ENCODE data around the gene ASCC1.
"Not testable (repeated sequence)": the region's sequence is repeated elsewhere in the genome, so short reads cannot be mapped to it uniquely, and the experiment has no call there.

Gene ASCC1

DNA sequence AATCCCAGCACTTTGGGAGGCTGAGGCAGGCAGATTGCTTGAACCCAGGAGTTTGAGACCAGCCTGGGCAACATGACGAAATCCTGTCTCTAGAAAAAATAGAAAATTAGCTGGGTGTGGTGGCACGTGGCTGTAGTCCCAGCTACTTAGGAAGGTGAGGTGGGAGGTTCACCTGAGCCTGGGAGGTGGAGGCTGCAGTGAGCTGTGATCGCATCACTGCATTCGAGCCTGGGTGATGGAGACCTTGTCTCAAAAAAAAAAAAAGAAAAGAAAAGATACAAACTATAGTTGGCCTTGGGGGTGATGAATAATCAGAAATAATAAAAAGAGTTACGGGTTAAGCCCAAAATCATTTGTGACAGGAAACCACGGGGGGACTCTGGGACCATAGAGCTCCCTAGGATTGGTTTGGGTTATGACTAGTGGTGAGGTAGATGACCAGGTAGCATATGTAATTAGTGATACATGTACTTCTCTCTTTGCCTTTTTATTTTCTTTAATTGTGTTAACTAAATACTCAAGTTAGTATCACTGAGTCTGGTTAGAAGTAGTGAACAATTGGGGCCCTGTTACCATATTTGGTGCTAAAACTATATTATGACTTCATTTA is 10.4 kb upstream of the ASCC1 start:
- peaks cover 35% of the 10 kb centered on the region for H3K36me3 Mint-ChIP-seq (ENCODE audit: insufficient read depth)
- H3K27me3 Mint-ChIP-seq, result no peaks in the 10 kb centered on the region
- H3K4me1 Mint-ChIP-seq, result peaks cover 44% of the 10 kb centered on the region
- no peaks in the 10 kb centered on the region for H3K9me3 Mint-ChIP-seq
- H3K27ac Mint-ChIP-seq (ENCODE audit: low read depth), result no peak overlapping the region
- no peak overlapping the region for H3K4me3 Mint-ChIP-seq
- no peak for ATAC-seq (replicated peaks; ENCODE audit: extremely low read depth, poor library complexity, severe bottlenecking)
- no peak for DNase-seq (ENCODE audit: low spot score in 2 of 2)

DNA sequence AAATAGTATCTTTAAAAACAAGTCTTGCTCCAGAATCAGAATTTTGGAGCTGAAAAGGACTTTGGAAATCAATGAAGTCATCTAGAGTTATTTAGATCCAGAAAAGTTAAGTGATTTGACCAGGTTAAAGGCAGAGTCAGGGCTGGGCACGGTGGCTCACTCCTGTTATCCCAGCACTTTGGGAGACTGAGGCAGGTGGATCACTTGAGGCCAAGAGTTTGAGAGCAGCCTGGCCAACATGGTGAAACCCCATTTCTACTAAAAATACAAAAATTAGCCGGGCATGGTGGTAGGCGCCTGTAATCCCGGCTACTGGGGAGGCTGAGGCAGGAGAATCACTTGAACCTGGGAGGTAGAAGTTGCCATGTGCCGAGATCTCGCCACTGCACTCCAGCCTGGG is 8.1 kb upstream of the ASCC1 start:
- DNase-seq (ENCODE audit: low spot score in 2 of 2); H3K4me3 Mint-ChIP-seq; ATAC-seq (replicated peaks; ENCODE audit: extremely low read depth, poor library complexity, severe bottlenecking); H3K9me3 Mint-ChIP-seq; H3K27ac Mint-ChIP-seq (ENCODE audit: low read depth); H3K27me3 Mint-ChIP-seq: not testable (repeated sequence)
- H3K4me1 Mint-ChIP-seq, result peaks cover 37% of the 10 kb centered on the region
- peaks cover 40% of the 10 kb centered on the region for H3K36me3 Mint-ChIP-seq (ENCODE audit: insufficient read depth)

DNA sequence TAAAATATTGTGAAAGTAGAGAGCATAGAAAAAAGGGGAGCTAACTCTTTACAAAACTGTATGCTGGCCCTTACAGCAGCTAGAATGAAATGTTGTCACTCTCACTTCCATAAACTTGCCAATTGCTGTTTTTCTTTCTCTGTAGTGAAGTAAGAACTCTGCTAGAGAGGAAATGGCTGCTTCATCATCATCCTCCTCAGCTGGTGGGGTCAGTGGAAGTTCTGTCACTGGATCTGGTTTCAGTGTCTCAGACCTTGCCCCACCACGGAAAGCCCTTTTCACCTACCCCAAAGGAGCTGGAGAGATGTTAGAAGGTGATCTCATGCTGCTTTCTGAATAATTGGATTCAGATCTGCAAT is 7.6 kb upstream of the ASCC1 start:
- DNase-seq (ENCODE audit: low spot score in 2 of 2), result no peak
- Mint-ChIP-seq H3K4me1 (peaks cover 37% of the 10 kb centered on the region), H3K27ac (ENCODE audit: low read depth) (peak overlapping the region; percentile 49)

DNA sequence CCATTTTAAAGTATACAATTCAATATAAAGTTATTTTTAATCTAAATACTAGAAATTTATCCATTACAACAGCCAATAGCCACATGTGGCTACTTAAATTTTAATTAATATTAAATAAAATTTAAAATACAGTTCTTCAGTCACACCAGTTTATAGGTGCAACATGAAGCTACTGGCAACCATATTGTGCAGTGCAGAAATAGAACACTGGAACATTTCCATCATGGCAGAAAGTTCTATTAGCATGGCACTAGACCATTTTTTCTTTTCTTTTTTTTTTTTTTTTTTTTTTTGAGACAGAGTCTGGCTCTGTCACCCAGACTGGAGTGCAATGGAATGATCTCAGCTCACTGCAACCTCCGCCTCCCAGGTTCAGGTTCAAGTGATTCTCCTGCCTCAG is 5.2 kb upstream of the ASCC1 start:
- no peak for ATAC-seq (replicated peaks; ENCODE audit: extremely low read depth, poor library complexity, severe bottlenecking)
- H3K27me3 Mint-ChIP-seq, result no peaks in the 10 kb centered on the region
- H3K27ac Mint-ChIP-seq (ENCODE audit: low read depth), result no peak overlapping the region
- H3K4me3 Mint-ChIP-seq, result no peak overlapping the region
- no peak for DNase-seq (ENCODE audit: low spot score in 2 of 2)
- peaks cover 47% of the 10 kb centered on the region for H3K36me3 Mint-ChIP-seq (ENCODE audit: insufficient read depth)
- H3K9me3 Mint-ChIP-seq, result no peaks in the 10 kb centered on the region
- H3K4me1 Mint-ChIP-seq, result peaks cover 32% of the 10 kb centered on the region

More for the DNA sequence above, 7.6 kb upstream of the ASCC1 start:
- H3K27me3 Mint-ChIP-seq, result no peaks in the 10 kb centered on the region
- no peaks in the 10 kb centered on the region for H3K9me3 Mint-ChIP-seq
- H3K4me3 Mint-ChIP-seq, result no peak overlapping the region
- no peak for ATAC-seq (replicated peaks; ENCODE audit: extremely low read depth, poor library complexity, severe bottlenecking)
- peaks cover 45% of the 10 kb centered on the region for H3K36me3 Mint-ChIP-seq (ENCODE audit: insufficient read depth)

DNA sequence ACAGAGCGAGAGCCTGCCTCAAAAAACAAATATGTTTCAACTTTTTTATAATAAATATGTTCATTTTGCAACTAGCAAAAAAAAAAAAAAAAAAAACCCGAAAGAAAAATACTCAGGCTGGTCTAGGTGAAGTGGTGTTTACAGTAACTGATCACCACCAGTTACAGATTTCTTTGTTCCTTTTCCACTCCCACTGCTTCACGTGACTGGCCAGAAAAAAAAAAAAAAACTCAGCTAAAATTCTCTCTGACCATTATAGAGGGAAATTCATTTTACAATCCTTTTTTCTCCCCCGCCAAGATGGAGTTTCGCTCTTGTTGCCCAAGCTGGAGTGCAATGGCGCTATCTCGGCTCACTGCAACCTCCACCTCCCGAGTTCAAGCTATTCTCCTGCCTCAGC is 4.6 kb upstream of the ASCC1 start:
- no peak for ATAC-seq (replicated peaks; ENCODE audit: extremely low read depth, poor library complexity, severe bottlenecking)
- H3K27me3 Mint-ChIP-seq, result no peaks in the 10 kb centered on the region
- H3K9me3 Mint-ChIP-seq, result no peaks in the 10 kb centered on the region
- peaks cover 30% of the 10 kb centered on the region for H3K4me1 Mint-ChIP-seq
- DNase-seq (ENCODE audit: low spot score in 2 of 2), result no peak
- no peak overlapping the region for H3K27ac Mint-ChIP-seq (ENCODE audit: low read depth)
- peaks cover 51% of the 10 kb centered on the region for H3K36me3 Mint-ChIP-seq (ENCODE audit: insufficient read depth)
- H3K4me3 Mint-ChIP-seq, result no peak overlapping the region

DNA sequence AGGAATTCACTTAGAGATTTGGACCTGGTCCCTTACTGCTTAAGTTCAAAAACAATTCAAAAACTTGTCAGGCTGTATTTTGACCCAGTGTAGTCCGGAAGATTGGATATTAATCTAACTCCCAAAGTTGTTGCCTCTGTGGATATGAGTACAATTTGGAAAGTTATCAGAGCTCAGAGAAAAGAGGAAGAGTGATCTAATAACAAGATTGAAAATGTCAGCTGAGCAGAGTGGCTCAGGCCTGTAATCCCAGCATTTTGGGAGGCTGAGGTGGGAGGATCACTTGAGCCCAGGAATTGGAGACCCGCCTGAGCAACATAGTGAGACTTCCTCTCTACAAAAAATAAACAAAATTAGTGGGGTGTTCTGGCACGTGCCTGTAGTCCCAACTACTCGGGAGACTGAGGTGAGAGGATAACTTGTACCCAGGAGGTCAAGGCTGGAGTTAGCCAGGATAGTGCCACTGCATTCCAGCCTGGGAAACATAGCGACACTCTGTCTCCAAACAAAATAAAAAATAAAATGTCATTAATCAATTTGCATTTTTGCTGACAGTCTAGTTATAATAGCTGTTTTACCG is 3.2 kb upstream of the ASCC1 start:
- Mint-ChIP-seq H3K27ac (ENCODE audit: low read depth) (peak overlapping the region; percentile 88), H3K4me1 (peaks cover 30% of the 10 kb centered on the region), H3K36me3 (ENCODE audit: insufficient read depth) (peaks cover 47% of the 10 kb centered on the region), H3K4me3 (peak overlapping the region; percentile 59), H3K27me3 (no peaks in the 10 kb centered on the region), H3K9me3 (no peaks in the 10 kb centered on the region)
- ATAC-seq (replicated peaks; ENCODE audit: extremely low read depth, poor library complexity, severe bottlenecking) (no peak), DNase-seq (ENCODE audit: low spot score in 2 of 2) (no peak)

DNA sequence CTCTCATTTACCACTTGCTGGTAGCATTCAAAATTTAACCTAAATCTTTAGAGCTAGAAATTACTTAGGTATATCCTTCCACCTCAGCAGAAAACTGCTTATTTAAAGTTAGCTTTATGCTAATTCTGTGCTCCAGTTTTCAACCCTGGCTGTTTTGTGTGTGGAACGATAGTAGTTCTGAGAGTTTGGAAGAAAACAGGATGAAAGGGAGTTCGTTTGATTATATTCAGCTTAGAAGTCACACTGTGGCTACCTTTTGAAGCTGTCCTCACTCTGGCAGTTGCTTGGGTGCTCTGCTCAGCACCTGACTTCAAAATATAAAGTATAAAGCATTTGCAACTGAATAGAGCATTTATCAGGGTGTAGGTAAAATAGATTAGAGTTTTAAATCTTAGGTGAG is 2.6 kb upstream of the ASCC1 start:
- Mint-ChIP-seq H3K4me3 (peak overlapping the region; percentile 59), H3K27ac (ENCODE audit: low read depth) (peak overlapping the region; percentile 88), H3K4me1 (peaks cover 30% of the 10 kb centered on the region), H3K9me3 (no peaks in the 10 kb centered on the region), H3K36me3 (ENCODE audit: insufficient read depth) (peaks cover 42% of the 10 kb centered on the region), H3K27me3 (no peaks in the 10 kb centered on the region)
- DNase-seq (ENCODE audit: low spot score in 2 of 2) (no peak), ATAC-seq (replicated peaks; ENCODE audit: extremely low read depth, poor library complexity, severe bottlenecking) (no peak)

DNA sequence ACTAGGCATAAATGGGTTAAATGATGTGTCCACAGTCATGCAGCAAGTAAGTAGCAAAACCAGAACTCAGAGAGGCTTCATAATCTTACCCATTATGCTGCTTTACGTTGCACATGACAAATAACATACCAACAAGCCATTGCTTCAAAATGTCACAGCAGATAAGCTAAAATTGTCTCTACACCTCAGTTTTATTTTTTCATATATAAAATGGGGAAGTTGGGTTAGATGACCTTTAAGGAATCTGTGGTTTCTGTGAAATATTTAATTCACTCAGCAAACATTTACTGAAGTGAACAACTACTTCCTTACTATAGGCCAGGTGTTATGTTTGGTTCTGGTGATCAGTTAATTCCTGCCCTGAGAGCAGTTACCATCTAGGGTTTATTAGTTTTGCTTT is 2.2 kb upstream of the ASCC1 start:
- DNase-seq (ENCODE audit: low spot score in 2 of 2), result no peak
- Mint-ChIP-seq H3K4me1 (peaks cover 27% of the 10 kb centered on the region), H3K27me3 (no peaks in the 10 kb centered on the region), H3K27ac (ENCODE audit: low read depth) (peak overlapping the region; percentile 88), H3K36me3 (ENCODE audit: insufficient read depth) (peaks cover 38% of the 10 kb centered on the region), H3K4me3 (peak overlapping the region; percentile 59), H3K9me3 (no peaks in the 10 kb centered on the region)
- no peak for ATAC-seq (replicated peaks; ENCODE audit: extremely low read depth, poor library complexity, severe bottlenecking)

DNA sequence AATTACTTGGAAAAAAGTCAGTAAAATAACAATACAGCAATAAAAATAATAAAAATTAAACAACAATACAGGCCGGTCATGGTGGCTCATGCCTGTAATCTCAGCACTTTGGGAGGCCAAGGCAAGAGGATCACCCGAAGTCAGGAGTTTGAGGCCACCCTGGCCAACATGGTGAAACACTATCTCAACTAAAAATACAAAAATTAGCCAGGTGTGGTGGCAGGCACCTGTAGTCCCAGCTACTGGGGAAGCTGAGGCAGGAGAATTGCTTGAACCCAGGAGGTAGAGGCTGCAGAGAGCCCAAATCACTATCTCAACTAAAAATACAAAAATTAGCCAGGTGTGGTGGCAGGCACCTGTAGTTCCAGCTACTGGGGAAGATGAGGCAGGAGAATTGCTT is 4.2 kb downstream of the ASCC1 start:
- H3K27ac Mint-ChIP-seq (ENCODE audit: low read depth); ATAC-seq (replicated peaks; ENCODE audit: extremely low read depth, poor library complexity, severe bottlenecking); H3K4me1 Mint-ChIP-seq; DNase-seq (ENCODE audit: low spot score in 2 of 2); H3K4me3 Mint-ChIP-seq; H3K27me3 Mint-ChIP-seq; H3K9me3 Mint-ChIP-seq: not testable (repeated sequence)
- H3K36me3 Mint-ChIP-seq (ENCODE audit: insufficient read depth), result peaks cover 24% of the 10 kb centered on the region

DNA sequence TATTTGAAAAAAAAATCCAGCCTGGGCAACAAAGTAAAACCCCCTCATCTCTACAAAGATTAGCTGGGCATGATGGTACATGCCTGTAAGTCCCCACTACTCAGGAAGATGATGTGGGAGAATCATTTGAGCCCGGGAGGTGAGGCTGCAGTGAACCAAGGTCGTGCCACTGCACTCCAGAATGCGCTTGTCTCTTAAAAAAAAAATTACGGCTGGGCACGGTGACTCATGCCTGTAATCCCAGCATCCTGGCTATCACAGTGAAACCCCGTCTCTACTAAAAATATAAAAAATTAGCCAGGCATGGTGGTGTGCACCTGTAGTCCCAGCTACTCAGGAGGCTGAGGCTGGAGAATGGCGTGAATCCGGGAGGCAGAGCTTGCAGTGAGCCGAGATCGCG is 4.7 kb downstream of the ASCC1 start:
- ATAC-seq (replicated peaks; ENCODE audit: extremely low read depth, poor library complexity, severe bottlenecking); H3K9me3 Mint-ChIP-seq; H3K27me3 Mint-ChIP-seq; H3K4me3 Mint-ChIP-seq; DNase-seq (ENCODE audit: low spot score in 2 of 2); H3K27ac Mint-ChIP-seq (ENCODE audit: low read depth); H3K4me1 Mint-ChIP-seq: not testable (repeated sequence)
- peaks cover 21% of the 10 kb centered on the region for H3K36me3 Mint-ChIP-seq (ENCODE audit: insufficient read depth)

DNA sequence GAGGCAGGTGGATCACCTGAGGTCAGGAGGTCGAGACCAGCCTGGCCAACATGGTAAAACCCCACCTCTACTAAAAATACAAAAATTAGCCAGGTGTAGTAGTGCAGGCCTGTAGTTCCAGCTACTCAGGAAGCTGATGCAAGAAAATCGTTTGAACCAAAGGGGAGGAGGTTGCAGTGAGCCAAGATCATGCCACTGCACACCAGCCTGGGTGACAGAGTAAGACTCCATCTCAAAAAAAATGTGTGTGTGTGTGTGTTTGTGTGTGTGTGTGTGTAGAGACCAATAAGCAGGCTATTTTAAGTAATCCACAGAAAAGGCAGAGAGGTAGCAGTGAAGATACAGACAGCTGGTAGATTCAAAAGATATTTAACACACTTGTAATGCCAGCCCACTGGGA is 7.5 kb downstream of the ASCC1 start:
- not testable (repeated sequence) for DNase-seq (ENCODE audit: low spot score in 2 of 2); H3K4me1 Mint-ChIP-seq; ATAC-seq (replicated peaks; ENCODE audit: extremely low read depth, poor library complexity, severe bottlenecking); H3K27ac Mint-ChIP-seq (ENCODE audit: low read depth); H3K4me3 Mint-ChIP-seq; H3K27me3 Mint-ChIP-seq; H3K9me3 Mint-ChIP-seq
- H3K36me3 Mint-ChIP-seq (ENCODE audit: insufficient read depth), result peaks cover 24% of the 10 kb centered on the region

DNA sequence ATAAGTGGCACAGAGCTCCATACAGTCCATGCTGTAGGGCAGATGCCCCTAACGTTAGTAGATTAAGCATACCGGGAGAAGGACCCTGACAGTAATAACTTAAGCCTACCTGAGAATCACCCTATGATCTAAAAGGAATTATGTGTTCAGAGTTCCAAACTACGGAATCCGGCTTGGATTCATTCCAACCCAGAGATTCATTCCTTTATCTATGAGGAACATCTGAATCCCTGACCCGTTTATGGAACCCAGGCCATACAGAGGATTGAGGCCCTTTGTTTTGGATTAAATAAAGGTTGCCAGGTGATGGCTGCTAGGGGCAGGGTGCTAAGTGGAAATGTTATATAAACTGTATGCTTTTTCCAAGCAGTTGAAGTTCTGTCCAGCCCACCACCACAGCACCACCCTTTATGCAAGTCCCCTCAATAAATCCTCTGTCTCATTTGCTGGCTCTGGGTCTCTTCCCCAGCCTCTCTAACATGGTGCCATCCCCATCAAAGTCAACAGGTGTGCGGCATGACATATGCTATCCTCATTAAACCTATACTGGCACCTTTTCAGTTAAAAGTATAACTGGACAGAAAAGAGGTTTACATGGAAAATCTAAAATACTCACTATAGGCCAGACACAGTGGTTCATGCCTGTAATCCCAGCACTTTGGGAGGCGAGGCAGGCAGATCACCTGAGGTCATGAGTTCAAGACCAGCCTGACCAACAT is 9.4 kb downstream of the ASCC1 start:
- ATAC-seq (replicated peaks; ENCODE audit: extremely low read depth, poor library complexity, severe bottlenecking) (no peak), DNase-seq (ENCODE audit: low spot score in 2 of 2) (no peak)
- no peaks in the 10 kb centered on the region for H3K27me3 Mint-ChIP-seq
- H3K36me3 Mint-ChIP-seq (ENCODE audit: insufficient read depth), result peaks cover 33% of the 10 kb centered on the region
- H3K27ac Mint-ChIP-seq (ENCODE audit: low read depth), result no peak overlapping the region
- no peak overlapping the region for H3K4me3 Mint-ChIP-seq
- H3K9me3 Mint-ChIP-seq, result no peaks in the 10 kb centered on the region
- peaks cover 4% of the 10 kb centered on the region for H3K4me1 Mint-ChIP-seq

DNA sequence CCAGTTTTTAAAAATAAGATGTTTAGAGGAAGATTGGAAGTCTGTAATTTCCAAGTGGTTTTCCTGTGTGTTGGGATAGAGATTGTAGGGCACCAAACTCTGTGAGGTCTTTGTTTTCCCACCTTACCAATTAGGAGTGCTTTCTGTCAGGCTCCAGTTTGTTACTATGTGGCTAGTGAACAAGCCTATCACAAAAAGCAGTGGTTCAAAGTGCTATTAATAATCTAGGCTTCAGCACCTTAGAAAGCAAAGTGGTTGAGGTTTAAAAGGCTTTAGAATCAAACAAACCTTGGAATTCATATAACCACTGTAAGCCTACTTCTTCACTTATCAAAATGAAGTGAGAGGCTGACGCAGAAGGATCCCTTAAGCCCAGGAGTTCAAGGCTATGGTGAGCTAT is 11.4 kb downstream of the ASCC1 start:
- H3K27me3 Mint-ChIP-seq, result no peaks in the 10 kb centered on the region
- H3K4me1 Mint-ChIP-seq, result peaks cover 4% of the 10 kb centered on the region
- no peak overlapping the region for H3K4me3 Mint-ChIP-seq
- DNase-seq (ENCODE audit: low spot score in 2 of 2) (no peak), ATAC-seq (replicated peaks; ENCODE audit: extremely low read depth, poor library complexity, severe bottlenecking) (no peak)
- no peaks in the 10 kb centered on the region for H3K9me3 Mint-ChIP-seq
- H3K36me3 Mint-ChIP-seq (ENCODE audit: insufficient read depth), result peaks cover 40% of the 10 kb centered on the region
- H3K27ac Mint-ChIP-seq (ENCODE audit: low read depth), result no peak overlapping the region
